GM11168 (cell line): ENCODE results near the gene PTPA.

Source experiments
- in situ Hi-C: fragments of 300-500 bp; cut with MboI; formaldehyde crosslinking; loops from one replicate; pipeline ENCODE4 v1.12.0; 2022; ENCODE audit warnings: low sequenced_read_pairs; ENCODE audit not compliant: unreplicated experiment

Gene PTPA

GRCh38 chr9:129172816-129173215 is 61.6 kb downstream of the PTPA start:
- in situ Hi-C loops: loop anchor here (10.0 kb wide), 1 partner anchor 422 kb away; no protein-coding TSS in a partner anchor

- in situ Hi-C loops: loop anchor here (10.0 kb wide), 1 partner anchor 421 kb away; no protein-coding TSS in a partner anchor
These were observed 62.3 kb downstream of the PTPA start for GRCh38 chr9:129173296-129174101.

GRCh38 chr9:129174102-129174723 is 63.0 kb downstream of the PTPA start:
- in situ Hi-C loops: loop anchor here (10.0 kb wide), 1 partner anchor 421 kb away; no protein-coding TSS in a partner anchor

GRCh38 chr9:129174724-129175514 is 63.7 kb downstream of the PTPA start:
- in situ Hi-C loops: loop anchor here (10.0 kb wide), 1 partner anchor 420 kb away; no protein-coding TSS in a partner anchor

- in situ Hi-C loops: loop anchor here (10.0 kb wide), 1 partner anchor 419 kb away; no protein-coding TSS in a partner anchor
These were observed 64.3 kb downstream of the PTPA start for GRCh38 chr9:129175515-129175824.

GRCh38 chr9:129175825-129176633 is 64.8 kb downstream of the PTPA start:
- in situ Hi-C loops: loop anchor here (10.0 kb wide), 1 partner anchor 419 kb away; no protein-coding TSS in a partner anchor

GRCh38 chr9:129176701-129177442 is 65.7 kb downstream of the PTPA start:
- in situ Hi-C loops: loop anchor here (10.0 kb wide), 1 partner anchor 418 kb away; no protein-coding TSS in a partner anchor

GRCh38 chr9:129177443-129177790 is 66.2 kb downstream of the PTPA start:
- in situ Hi-C loops: loop anchor here (10.0 kb wide), 1 partner anchor 417 kb away; no protein-coding TSS in a partner anchor

- in situ Hi-C loops: loop anchor here (10.0 kb wide), 1 partner anchor 417 kb away; no protein-coding TSS in a partner anchor
These were observed 66.8 kb downstream of the PTPA start, which contains the start of gene IER5L for GRCh38 chr9:129177791-129178567. IER5L (minus strand) TSS chr9:129178261; CDS start chr9:129178052, 209 bp downstream.

GRCh38 chr9:129178568-129179382 is 67.6 kb downstream of the PTPA start:
- in situ Hi-C loops: loop anchor here (10.0 kb wide), 1 partner anchor 416 kb away; no protein-coding TSS in a partner anchor

GRCh38 chr9:129181246-129181645 is 70.0 kb downstream of the PTPA start:
- in situ Hi-C loops: no loop called here

GRCh38 chr9:129182122-129182521 is 70.9 kb downstream of the PTPA start:
- in situ Hi-C loops: no loop called here

- in situ Hi-C loops: no loop called here
These were observed 71.6 kb downstream of the PTPA start for GRCh38 chr9:129182625-129183494.

GRCh38 chr9:129183495-129184218 is 72.4 kb downstream of the PTPA start:
- in situ Hi-C loops: no loop called here

- in situ Hi-C loops: no loop called here
These were observed 73.0 kb downstream of the PTPA start for GRCh38 chr9:129184219-129184524.

GRCh38 chr9:129184596-129185122 is 73.4 kb downstream of the PTPA start:
- in situ Hi-C loops: no loop called here
